H1 (cell line): Measurements from ENCODE around the gene NMUR1. TPM values are rescaled to one million over a fixed set of nuclear protein-coding genes. Genes with fewer than 3 reads are reported as not detected.

ENCODE experiments used
- ATF3 ChIP-seq: IDR thresholded peaks from 2 replicates; pipeline ENCODE4 v1.6.1; 2011; ENCODE audit warnings: low read depth, mild to moderate bottlenecking, low read length; ENCODE audit not compliant: insufficient read depth
- polyA plus RNA-seq, 7 experiments: library from polyadenylated mRNA; depleted of rRNA in 3 of 7; stranded (reverse) in 5 of 7; unstranded in 2 of 7; fragments of >200 nt in 5 of 7; fragments of 200-250 nt in 2 of 7; gene quantifications; 1 replicate in 5 of 7; 2 replicates in 1 of 7; 4 replicates in 1 of 7; pipeline versions ENCODE4 v1.2.1 to v1.2.3, GENCODE V29; 2011 to 2013; ENCODE audit warnings: missing spikeins in 2 of 7, mixed read lengths in 2 of 7
- total RNA-seq: library from RNA; stranded (reverse); fragmentation: NEBNext Ultra II Directional; extraction: Animal tissue kit (Norgen Biotek cat#: 25700); gene quantifications from 2 replicates; pipeline ENCODE4 v1.2.1, GENCODE V29; 2021
- TF ChIP-seq, protein P1 (sequence below), 3 experiments: IDR thresholded peaks; 1 replicate in 2 of 3; 2 replicates in 1 of 3; pipeline versions ENCODE4 v1.5.1 to v1.6.1; 2011; ENCODE audit warnings: low read length in 3 of 3, mild to moderate bottlenecking in 3 of 3, inconsistent platforms in 2 of 3, low read depth in 1 of 3, moderate library complexity in 1 of 3; ENCODE audit not compliant: insufficient read depth in 1 of 3; ENCODE audit errors: control extremely low read depth in 1 of 3

The NMUR1 gene
- total and polyA plus RNA-seq, 2 of the 8 experiments (the other 6 are each of a cell fraction or from before 2014, with no cell fraction given) = 0.56 to 1.5 TPM

DNA sequence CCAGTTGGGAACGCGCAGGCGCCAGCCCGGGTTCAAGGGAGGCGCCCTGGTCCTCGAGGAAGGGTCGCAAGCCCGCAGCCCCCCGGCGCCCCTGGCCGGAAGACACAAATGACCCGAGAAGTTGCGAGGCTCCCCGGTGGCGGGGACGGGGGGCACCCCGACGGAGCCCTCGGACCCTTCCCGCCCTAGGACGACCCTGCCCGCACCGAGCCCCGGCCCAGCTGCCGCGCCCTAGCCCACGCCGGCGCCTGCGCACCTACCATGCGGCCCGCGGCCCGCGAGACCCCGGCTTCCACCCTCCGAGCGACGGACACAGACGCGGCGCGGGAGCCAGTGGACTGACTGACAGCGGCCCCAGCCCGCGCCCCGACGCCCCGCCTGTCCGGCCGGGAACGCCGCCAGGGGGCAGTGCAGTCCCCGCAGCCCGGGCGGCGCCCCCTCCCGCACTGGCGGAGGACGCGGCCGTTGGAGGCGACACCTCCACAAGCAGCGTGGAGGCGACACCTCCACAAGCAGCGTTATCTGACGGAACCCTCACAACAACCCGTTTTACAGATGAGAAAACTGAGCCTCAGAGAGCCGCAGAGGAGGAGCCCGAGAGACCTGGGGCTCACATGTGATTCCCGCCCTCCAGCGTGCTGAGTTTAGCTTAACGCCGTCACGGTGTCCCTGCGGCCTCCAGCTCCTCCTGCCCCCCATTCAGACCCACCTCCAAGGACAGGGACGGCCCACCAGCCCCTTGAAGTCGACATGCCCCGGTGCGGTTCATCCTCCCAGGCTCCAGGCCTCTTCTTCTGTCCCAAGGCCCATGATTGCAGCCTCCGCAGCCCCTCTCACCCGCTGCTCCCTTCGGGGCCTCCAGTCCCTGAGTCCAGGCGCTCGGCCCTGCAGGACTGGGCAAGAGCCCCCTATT lies at the start of gene NMUR1 (continued):
- TF ChIP-seq, protein P1, sequence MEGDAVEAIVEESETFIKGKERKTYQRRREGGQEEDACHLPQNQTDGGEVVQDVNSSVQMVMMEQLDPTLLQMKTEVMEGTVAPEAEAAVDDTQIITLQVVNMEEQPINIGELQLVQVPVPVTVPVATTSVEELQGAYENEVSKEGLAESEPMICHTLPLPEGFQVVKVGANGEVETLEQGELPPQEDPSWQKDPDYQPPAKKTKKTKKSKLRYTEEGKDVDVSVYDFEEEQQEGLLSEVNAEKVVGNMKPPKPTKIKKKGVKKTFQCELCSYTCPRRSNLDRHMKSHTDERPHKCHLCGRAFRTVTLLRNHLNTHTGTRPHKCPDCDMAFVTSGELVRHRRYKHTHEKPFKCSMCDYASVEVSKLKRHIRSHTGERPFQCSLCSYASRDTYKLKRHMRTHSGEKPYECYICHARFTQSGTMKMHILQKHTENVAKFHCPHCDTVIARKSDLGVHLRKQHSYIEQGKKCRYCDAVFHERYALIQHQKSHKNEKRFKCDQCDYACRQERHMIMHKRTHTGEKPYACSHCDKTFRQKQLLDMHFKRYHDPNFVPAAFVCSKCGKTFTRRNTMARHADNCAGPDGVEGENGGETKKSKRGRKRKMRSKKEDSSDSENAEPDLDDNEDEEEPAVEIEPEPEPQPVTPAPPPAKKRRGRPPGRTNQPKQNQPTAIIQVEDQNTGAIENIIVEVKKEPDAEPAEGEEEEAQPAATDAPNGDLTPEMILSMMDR (IDR thresholded peaks at IDR 0.05; ENCODE audit: control extremely low read depth in 1 of 3, insufficient read depth in 1 of 3, low read depth in 1 of 3, low read length in 3 of 3) = peak in 2 of 3 experiments; percentile 79 to 98; a peak in 3 of 4 replicates
- TF ChIP-seq ATF3 = no peak
